Kidney capillary endothelial cell (primary cell): Measurements from ENCODE around the gene METTL18.

Experiments used
- DNase-seq: peaks from one replicate; pipeline ENCODE4 v3.0.0-alpha.2; 2018; ENCODE audit warnings: low spot score

Gene METTL18

GRCh38 chr1:169785267-169785666 lies 9.4 kb downstream of the METTL18 start:
- DNase-seq = no peak

- DNase-seq = no peak
Observed at GRCh38 chr1:169784102-169784501, 10.6 kb downstream of the METTL18 start.

- DNase-seq = no peak
Observed at GRCh38 chr1:169782596-169782995, 12.1 kb downstream of the METTL18 start.

- peak; percentile 20 for DNase-seq
Observed at GRCh38 chr1:169779970-169780369, 14.7 kb downstream of the METTL18 start.

GRCh38 chr1:169779150-169779549 lies 15.6 kb downstream of the METTL18 start:
- no peak for DNase-seq

- DNase-seq = no peak
Observed at GRCh38 chr1:169776440-169776839, 18.3 kb downstream of the METTL18 start.

GRCh38 chr1:169768161-169768560 lies 26.5 kb downstream of the METTL18 start:
- no peak for DNase-seq

GRCh38 chr1:169765580-169766331 lies 29.0 kb downstream of the METTL18 start:
- no peak for DNase-seq

- DNase-seq = no peak
Observed at GRCh38 chr1:169764919-169765318, 29.8 kb downstream of the METTL18 start.

- no peak for DNase-seq
Observed at GRCh38 chr1:169762699-169763098, 32.0 kb downstream of the METTL18 start.

GRCh38 chr1:169759038-169759437 lies 35.7 kb downstream of the METTL18 start:
- DNase-seq = no peak

GRCh38 chr1:169753549-169753948 lies 41.2 kb downstream of the METTL18 start:
- DNase-seq = no peak

- no peak for DNase-seq
Observed at GRCh38 chr1:169750041-169750440, 44.7 kb downstream of the METTL18 start.

- DNase-seq = no peak
Observed at GRCh38 chr1:169746550-169746949, 48.2 kb downstream of the METTL18 start.

- no peak for DNase-seq
Observed at GRCh38 chr1:169745015-169745861, 49.5 kb downstream of the METTL18 start.
